LNCAP (cell line): Measurements from ENCODE around the gene EHD1.

Source experiments
- TF ChIP-seq, protein P1 (sequence below): fragments of 450-650 bp; IDR thresholded peaks from 2 replicates; pipeline ENCODE4 v1.5.1; 2017; ENCODE audit warnings: mild to moderate bottlenecking

The EHD1 gene

DNA sequence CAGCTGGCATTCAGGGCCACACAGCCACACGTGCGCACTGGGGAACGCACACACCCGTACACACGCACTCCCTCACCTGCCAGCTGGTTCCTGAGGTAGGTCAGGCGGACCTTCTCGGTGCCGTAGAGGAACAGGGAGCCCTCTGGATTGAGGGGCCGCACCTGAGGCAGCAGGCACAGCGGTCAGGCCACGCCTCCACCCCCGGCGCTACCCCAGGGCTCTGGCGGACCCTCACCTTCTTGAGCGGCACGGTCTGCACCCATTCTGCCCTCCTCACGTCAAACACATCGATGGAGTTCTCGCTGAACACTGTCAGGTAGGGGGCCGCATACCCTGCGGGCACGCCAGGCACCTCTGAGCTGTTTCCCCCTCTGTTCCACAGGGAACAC, 51.0 kb downstream of the EHD1 start:
- TF ChIP-seq, protein P1, sequence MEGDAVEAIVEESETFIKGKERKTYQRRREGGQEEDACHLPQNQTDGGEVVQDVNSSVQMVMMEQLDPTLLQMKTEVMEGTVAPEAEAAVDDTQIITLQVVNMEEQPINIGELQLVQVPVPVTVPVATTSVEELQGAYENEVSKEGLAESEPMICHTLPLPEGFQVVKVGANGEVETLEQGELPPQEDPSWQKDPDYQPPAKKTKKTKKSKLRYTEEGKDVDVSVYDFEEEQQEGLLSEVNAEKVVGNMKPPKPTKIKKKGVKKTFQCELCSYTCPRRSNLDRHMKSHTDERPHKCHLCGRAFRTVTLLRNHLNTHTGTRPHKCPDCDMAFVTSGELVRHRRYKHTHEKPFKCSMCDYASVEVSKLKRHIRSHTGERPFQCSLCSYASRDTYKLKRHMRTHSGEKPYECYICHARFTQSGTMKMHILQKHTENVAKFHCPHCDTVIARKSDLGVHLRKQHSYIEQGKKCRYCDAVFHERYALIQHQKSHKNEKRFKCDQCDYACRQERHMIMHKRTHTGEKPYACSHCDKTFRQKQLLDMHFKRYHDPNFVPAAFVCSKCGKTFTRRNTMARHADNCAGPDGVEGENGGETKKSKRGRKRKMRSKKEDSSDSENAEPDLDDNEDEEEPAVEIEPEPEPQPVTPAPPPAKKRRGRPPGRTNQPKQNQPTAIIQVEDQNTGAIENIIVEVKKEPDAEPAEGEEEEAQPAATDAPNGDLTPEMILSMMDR, result no peak

DNA sequence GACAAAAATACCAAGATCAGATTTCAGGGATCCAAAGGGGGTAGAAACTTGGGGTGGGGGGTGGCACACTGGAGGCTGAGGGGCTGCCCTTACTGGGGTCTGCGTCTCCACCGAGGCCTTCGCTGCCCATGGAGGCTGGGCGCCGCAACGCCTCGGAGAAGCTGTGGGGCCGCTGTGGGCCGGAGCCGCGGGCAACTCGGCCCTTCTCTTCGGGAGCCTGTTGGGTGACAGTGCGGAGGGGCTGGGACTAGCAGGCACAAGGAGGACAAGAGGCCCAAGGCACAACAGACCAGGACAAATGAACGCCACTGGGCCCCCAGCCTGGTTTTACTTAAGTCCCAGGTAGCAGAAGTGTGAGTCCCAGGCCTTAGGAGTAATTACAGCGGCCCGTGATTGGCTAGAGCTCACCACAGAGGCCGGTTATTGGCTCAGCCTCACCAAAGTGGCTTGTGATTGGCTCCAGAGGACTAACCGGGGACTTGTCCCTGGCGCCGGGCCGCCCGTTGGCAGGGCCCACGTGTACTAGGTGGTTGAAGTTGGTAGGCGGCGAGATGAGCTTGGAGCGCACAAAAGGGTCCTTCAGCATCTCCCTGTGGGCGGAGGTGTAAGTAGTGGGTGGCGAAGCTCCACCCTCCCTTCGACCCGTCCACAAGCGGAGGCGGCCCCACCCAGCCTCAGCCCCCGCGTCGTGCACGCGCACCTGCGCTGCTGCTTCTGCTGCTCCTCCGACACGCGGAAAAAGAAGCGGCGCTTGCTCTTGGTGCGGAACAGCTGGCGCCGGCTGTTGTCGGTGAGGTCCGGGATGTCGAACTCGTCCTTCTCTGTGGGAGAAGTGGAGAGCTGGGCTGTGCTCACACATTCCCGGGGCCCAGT, 51.6 kb downstream of the EHD1 start:
- TF ChIP-seq, protein P1, result no peak

DNA sequence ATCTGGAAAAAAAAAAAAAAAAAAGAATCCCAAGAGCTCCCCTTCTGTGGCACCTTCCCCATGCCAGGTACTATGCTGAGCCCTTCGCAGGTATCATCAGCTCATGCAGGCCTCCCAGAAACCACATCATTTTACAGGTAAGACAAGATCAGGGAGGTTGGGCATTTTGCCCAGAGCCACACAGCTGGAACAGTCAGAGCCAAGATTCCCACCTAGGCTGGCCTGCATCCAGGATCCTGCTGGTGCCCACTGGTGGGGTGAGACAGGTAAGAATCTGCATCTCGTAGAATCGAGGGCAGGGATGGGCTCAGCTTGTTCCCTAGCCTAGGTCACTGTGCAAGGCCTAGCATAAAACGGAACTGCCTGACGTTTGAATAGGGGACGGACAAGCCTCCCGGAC, 52.4 kb downstream of the EHD1 start:
- TF ChIP-seq, protein P1, result no peak

DNA sequence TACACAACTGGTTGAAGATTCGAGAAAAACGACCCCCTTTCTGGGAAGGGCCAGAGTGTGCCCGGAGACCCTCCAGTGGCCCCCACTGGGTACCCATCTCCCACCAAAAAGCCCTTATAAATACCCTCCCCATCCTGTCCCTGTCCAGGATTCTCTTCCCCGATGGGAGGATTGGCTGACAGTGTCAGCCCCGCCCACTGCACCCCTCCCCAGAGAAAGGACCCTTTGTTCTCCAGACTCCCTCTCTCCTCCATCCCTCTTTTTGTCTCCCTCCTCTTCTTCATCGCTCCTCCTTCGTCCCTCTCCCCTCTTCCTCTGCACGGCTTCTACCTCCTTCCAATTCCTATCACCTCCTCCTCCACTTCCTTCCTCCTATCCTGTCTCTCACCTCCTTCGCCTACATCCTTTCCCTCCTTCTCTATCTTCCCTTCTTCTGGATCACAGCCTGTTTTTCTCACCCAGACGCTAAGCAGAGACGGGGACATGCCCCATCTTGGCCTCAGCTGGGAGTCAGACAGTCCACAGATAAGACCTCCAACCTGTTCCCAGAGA, 54.8 kb downstream of the EHD1 start:
- TF ChIP-seq, protein P1, result no peak

DNA sequence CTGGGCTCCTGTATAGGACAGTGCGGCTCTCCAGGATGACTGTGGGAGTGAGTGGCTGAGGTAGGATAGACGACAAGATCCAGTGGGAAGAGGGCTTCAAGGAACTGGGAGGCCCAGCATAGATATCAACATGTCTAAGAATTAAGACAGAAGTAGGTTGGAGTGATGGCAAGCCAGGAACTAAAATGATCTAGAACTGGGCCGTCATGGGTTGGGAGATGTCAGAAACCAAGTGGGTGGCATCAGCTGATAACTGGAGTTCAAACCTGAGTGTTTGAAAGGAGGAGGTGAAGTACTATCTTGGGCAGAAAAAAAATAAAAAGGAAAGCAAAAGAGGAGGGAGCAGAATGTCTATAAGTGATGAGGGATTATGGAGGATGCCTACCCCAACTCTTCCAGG, 60.9 kb downstream of the EHD1 start:
- TF ChIP-seq, protein P1, result no peak

DNA sequence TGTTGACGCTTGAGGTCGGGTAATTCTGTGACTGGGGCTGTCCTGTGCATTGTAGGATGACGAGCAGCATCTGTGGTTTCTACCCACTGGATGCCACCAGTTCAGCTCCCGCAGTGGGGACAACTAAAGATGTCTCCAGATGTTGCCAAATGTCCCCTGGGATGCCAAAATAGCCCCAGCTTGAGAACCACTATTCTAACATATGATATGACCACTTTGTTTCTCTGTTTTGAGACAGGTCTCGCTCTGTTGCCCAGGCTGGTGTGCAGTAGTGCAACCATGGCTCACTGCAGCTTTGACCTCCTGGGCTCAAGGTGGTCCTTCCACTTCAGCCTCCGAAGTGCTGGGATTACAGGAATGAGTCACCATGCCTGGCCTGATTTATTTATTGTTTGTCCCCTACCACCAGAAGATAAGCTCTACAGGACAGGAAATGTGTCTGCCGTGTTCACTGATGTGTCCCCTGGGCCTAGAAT, 63.7 kb downstream of the EHD1 start:
- TF ChIP-seq, protein P1, result no peak

DNA sequence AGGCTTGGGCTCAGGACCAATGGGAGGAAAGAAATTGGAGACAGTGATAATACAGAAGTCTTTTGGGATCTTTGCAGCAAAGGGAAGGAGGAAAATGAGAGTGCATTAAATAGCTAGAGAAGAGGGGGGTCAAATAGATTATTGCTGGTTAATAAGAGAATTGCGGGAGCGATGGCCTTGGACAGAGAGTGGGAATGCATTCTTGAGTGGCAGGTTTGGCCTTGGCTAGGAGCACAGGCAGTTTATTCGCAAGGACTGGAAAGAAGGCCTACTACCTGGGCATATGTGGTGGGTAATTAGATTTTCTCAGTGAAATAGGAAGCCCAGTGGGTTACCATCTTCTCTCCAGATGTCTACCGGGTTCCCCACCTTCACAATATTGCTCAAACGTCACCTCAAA, 64.6 kb downstream of the EHD1 start:
- TF ChIP-seq, protein P1, result no peak
